Activated naive CD8-positive, alpha-beta T cell treated with anti-CD3 and anti-CD28 coated beads for 36 hours (primary cell): Measurements from ENCODE around the gene PBRM1. TPM values are rescaled to one million over a fixed set of nuclear protein-coding genes. Genes with fewer than 3 reads are reported as not detected.

ENCODE experiments used
- DNase-seq: peaks from one replicate; pipeline ENCODE4 v3.0.0; 2021
- H3K27ac Mint-ChIP-seq: one replicate; pipeline ENCODE4 v1.8.0; 2022; ENCODE audit warnings: mild to moderate bottlenecking, moderate library complexity, mixed read lengths
- H3K27me3 Mint-ChIP-seq: one replicate; pipeline ENCODE4 v1.8.0; 2022; ENCODE audit warnings: mild to moderate bottlenecking, mixed read lengths
- H3K36me3 Mint-ChIP-seq: one replicate; pipeline ENCODE4 v1.8.0; 2021; ENCODE audit warnings: mild to moderate bottlenecking, mixed read lengths
- H3K4me1 Mint-ChIP-seq: one replicate; pipeline ENCODE4 v1.8.0; 2021; ENCODE audit warnings: mixed read lengths
- H3K4me3 Mint-ChIP-seq: one replicate; pipeline ENCODE4 v1.8.0; 2022; ENCODE audit warnings: mild to moderate bottlenecking, moderate library complexity, mixed read lengths
- H3K9me3 Mint-ChIP-seq: one replicate; pipeline ENCODE4 v1.8.0; 2022; ENCODE audit warnings: mixed read lengths
- total RNA-seq, 2 experiments: library from RNA; stranded (reverse); gene quantifications; one replicate each; pipeline ENCODE4 v1.2.3, GENCODE V29; 2021

Gene PBRM1
- total RNA-seq, 2 experiments from 2014 or later, result 61.5 to 62.1 TPM

DNA sequence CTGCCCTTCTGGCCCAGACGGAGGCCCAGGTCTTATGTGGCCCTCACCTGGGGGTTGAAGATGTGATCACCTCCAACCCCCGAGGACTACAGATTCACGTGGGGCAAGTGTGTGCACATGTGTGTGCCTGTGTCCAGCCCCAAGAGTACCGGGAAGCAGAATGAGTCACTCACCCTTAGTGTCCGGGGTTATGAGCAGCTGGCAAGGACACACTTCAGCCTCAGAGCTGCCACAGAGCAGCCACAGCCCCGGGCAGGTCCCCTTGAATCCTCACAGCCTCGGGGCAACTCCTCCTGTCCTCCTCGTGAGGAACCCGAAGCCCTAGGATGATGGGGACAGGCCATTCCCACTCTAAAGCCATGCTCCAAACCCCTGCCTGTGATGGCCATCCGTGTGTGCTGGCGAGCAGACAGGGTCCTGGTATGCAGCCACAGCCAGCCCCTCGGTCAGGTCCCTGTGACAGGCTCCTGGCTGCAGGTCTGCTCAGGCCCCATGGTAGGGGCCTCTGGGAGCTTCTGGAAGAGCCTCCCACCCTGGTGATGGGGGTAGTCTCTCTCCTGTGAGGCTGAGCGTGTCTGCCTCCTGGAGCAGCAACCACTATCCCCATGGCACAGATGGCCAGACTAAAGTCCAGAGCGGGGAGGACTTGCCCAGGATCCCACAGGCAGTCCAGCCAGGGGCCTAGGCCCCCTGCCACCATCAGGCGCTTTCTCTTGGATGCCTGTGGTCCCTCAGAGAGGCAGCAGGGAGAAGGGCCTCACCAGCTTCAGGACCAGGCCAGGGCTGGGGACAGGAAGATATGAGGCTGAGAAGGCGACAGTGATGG, 189.7 kb downstream of the PBRM1 start:
- Mint-ChIP-seq H3K27ac (no peak overlapping the region), H3K27me3 (no peaks in the 10 kb centered on the region), H3K9me3 (no peaks in the 10 kb centered on the region), H3K36me3 (peaks cover 1% of the 10 kb centered on the region), H3K4me3 (no peak overlapping the region), H3K4me1 (peaks cover 4% of the 10 kb centered on the region)
- DNase-seq, result no peak

Other genes starting within 250 kb of the PBRM1 start
- gene SEMA3G, start 240.8 kb downstream of the PBRM1 start, total RNA-seq, result under 1 TPM in 1 of 2 experiments, not detected in 1; 0.19 TPM
- 1 to 10 TPM; 2.9 to 4.2 TPM for gene TNNC1, start 231.9 kb downstream of the PBRM1 start, total RNA-seq
- 10 to 100 TPM; 55.0 to 57.3 TPM for gene NISCH, start 230.3 kb downstream of the PBRM1 start, total RNA-seq
- under 1 TPM; 0.08 to 0.10 TPM for gene STAB1, start 190.6 kb downstream of the PBRM1 start, total RNA-seq
- 10 to 100 TPM; 66.6 to 73.4 TPM for gene NT5DC2, start 152.1 kb downstream of the PBRM1 start, total RNA-seq
- 10 to 100 TPM; 23.4 to 23.6 TPM for gene UQCC5, start 149.3 kb downstream of the PBRM1 start, total RNA-seq
- 100 to 1,000 TPM; 245 to 246 TPM for gene GNL3, start 119 bp upstream of the PBRM1 start, total RNA-seq
- gene GLT8D1, start 19.9 kb upstream of the PBRM1 start, total RNA-seq, result 10 to 100 TPM; 29.5 to 30.3 TPM
- 100 to 1,000 TPM; 129 to 137 TPM for gene SPCS1, start 20.2 kb upstream of the PBRM1 start, total RNA-seq
- 10 to 100 TPM; 29.4 to 29.7 TPM for gene NEK4, start 85.0 kb upstream of the PBRM1 start, total RNA-seq
- not detected for gene ITIH1, start 91.7 kb upstream of the PBRM1 start, total RNA-seq
- gene ITIH3, start 108.9 kb upstream of the PBRM1 start, total RNA-seq, result not detected
- 1 to 10 TPM; 4.8 to 6.8 TPM for gene ITIH4, start 144.8 kb upstream of the PBRM1 start, total RNA-seq
- gene MUSTN1, start 149.1 kb upstream of the PBRM1 start, total RNA-seq, result 1 to 10 TPM in 1 of 2 experiments, under 1 TPM in 1; 0.91 to 1.0 TPM
- gene STIMATE, start 211.6 kb upstream of the PBRM1 start, total RNA-seq, result 10 to 100 TPM; 23.6 to 30.0 TPM